Pancreas (tissue), 10 donors: Measurements from ENCODE around the gene KLHL4. TPM values are rescaled to one million over a fixed set of nuclear protein-coding genes. Genes with fewer than 3 reads are reported as not detected.
"Not testable (repeated sequence)": the region's sequence is repeated elsewhere in the genome, so short reads cannot be mapped to it uniquely, and the experiment has no call there.

Source experiments
- ATAC-seq, 4 donors: fragments of 200-7000 bp; cut with Tn5 transposase; one replicate each; pipeline versions ENCODE4 v1.8.0 to v1.9.1; 2020; ENCODE audit warnings: mild to moderate bottlenecking in 4 of 4, moderate library complexity in 4 of 4
- DNase-seq, 6 donors: peaks; one replicate each; pipeline ENCODE4 v3.0.0-alpha.2; 2020
- FAIRE-seq: peaks from 2 replicates; lab custom pipeline; 2012; peaks lifted over from hg19 to GRCh38; lab: Jason Lieb, UNC
- H3K27ac ChIP-seq, 4 donors: fragments of 200-600 bp; sonication (generic); 1 replicate in 3 of 4; 2 replicates in 1 of 4; pipeline versions ENCODE4 v1.5.0 to v1.8.0; 2020
- H3K27me3 ChIP-seq, 4 donors: fragments of 200-600 bp; one replicate each; pipeline ENCODE4 v1.8.0; 2021
- H3K36me3 ChIP-seq, 3 donors: fragments of 200-600 bp; sonication (generic) in 1 of 3; one replicate each; pipeline versions ENCODE4 v1.5.0 to v1.8.0; 2020 to 2021
- H3K4me1 ChIP-seq, 3 donors: fragments of 200-600 bp; one replicate each; pipeline ENCODE4 v1.8.0; 2021
- H3K4me3 ChIP-seq, 4 donors: fragments of 200-600 bp; sonication (generic) in 2 of 4; one replicate each; pipeline versions ENCODE4 v1.5.0 to v1.8.0; 2020 to 2021
- H3K9me3 ChIP-seq, 4 donors: fragments of 200-600 bp; one replicate each; pipeline ENCODE4 v1.8.0; 2021
- WGBS, 2 donors: extraction: QIAGEN DNeasy Blood & Tissue Kit; methylation state at CpG; one replicate each; pipeline ENCODE4 v1.1.7; 2013; 5-methylcytosine and 5-hydroxymethylcytosine counted together
- intact Hi-C, 3 donors: fragments of 100-400 bp; cut with DNase I; formaldehyde crosslinking; loops; one replicate each; pipeline versions ENCODE4 v1.11.1 to v1.14.2; 2022
- polyA plus RNA-seq, 2 donors: library from polyadenylated mRNA; stranded (reverse); fragments of 200-250 nt; gene quantifications; one replicate each; pipeline ENCODE4 v1.2.3, GENCODE V29; 2013
- total RNA-seq, 6 donors: library from RNA; stranded (reverse); fragmentation: NEBNext Ultra II Directional in 4 of 6; extraction: Animal tissue kit (Norgen Biotek cat#: 25700) in 4 of 6; gene quantifications; one replicate each; pipeline versions ENCODE4 v1.2.1 to v1.2.4, GENCODE V29; 2021 to 2023
- TF ChIP-seq, protein P1 (sequence below), 4 donors: fragments of 200-600 bp; sonication (generic) in 3 of 4; IDR thresholded peaks; one replicate each; pipeline versions ENCODE4 v1.5.0 to v1.8.0; 2021; ENCODE audit warnings: antibody characterized with exemption in 4 of 4
- donor health status: healthy with polysubstance abuse.
- donor health status: DM: no; HTN: no; CAD: no; lungs with moderate emphysema.
- donor health status: DM: no; HTN: no; CAD: no.
- donor health status: control.
- donor health status: control.
- donor health status: Bipolar disorder and iron deficiency.
- donor health status: DM: yes; HTN: yes; CAD: no.
- donor health status: DM: no; HTN: no; CAD: no.
- donor health status: DM: no; HTN: no; CAD: no.
- donor health status: DM: yes; HTN: yes; CAD: no.

The KLHL4 gene
- total and polyA plus RNA-seq, 8 donors: 0.04 to 0.22 (median 0.19) TPM; not detected in 1

DNA sequence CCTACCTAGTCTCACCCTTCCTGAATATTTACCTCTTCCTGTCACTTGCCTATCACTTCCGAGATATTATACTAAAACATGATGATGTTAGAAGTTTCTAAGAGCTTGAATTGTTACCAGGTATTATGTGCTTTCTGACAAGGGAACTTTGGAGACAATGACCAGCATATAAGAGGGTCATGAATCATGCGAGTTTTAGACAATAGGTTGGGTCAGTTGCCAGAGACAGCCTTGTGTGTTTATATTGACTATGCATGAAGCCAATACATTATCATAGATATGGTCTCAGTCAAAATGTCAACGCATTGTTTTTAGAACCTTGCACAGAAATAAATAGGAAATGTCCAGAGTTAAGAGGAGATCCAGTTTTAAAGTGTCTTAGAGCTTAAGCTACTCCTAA, 116.8 kb downstream of the KLHL4 start:
- H3K9me3 ChIP-seq: no peaks in the 10 kb centered on the region
- H3K27ac ChIP-seq: no peak overlapping the region
- H3K4me1 ChIP-seq: no peaks in the 10 kb centered on the region
- FAIRE-seq (no peak), ATAC-seq (no peak), DNase-seq (no peak)
- no peak overlapping the region for H3K4me3 ChIP-seq
- H3K27me3 ChIP-seq: peaks cover 0 to 20% (median 5%) of the 10 kb centered on the region in 4 donors
- H3K36me3 ChIP-seq: no peaks in the 10 kb centered on the region
- intact Hi-C loops: no loop called here
- TF ChIP-seq, protein P1, sequence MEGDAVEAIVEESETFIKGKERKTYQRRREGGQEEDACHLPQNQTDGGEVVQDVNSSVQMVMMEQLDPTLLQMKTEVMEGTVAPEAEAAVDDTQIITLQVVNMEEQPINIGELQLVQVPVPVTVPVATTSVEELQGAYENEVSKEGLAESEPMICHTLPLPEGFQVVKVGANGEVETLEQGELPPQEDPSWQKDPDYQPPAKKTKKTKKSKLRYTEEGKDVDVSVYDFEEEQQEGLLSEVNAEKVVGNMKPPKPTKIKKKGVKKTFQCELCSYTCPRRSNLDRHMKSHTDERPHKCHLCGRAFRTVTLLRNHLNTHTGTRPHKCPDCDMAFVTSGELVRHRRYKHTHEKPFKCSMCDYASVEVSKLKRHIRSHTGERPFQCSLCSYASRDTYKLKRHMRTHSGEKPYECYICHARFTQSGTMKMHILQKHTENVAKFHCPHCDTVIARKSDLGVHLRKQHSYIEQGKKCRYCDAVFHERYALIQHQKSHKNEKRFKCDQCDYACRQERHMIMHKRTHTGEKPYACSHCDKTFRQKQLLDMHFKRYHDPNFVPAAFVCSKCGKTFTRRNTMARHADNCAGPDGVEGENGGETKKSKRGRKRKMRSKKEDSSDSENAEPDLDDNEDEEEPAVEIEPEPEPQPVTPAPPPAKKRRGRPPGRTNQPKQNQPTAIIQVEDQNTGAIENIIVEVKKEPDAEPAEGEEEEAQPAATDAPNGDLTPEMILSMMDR (IDR thresholded peaks at IDR 0.05): no peak
- WGBS, 2 donors: 49 to 54% methylated on average over 3 of the region's 3 CpGs

DNA sequence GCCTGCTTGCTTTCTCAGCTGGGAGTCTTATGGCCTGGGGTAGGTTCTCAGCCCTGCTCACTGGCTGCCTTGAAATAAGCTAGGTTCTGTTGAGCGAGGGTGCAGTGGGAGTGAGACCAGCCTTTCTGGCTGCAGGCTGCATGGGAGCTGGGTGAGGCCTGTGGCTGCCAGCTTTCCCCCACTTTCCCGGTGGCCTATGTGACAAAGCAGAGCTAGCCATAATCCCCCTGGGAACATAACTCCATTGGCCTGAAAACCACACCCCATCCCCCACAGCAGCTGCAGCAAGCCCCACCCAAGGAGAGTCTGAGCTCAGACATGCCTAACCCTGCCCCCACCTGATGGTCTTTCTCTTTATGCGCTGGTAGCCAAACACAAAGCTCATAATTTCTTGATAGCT, 118.9 kb downstream of the KLHL4 start:
- ATAC-seq (no peak), FAIRE-seq (no peak), DNase-seq (no peak)
- H3K4me1 ChIP-seq: no peaks in the 10 kb centered on the region
- H3K36me3 ChIP-seq: no peaks in the 10 kb centered on the region
- H3K27me3 ChIP-seq: peaks cover 0 to 20% (median 2%) of the 10 kb centered on the region in 4 donors
- no peak overlapping the region for H3K27ac ChIP-seq
- H3K9me3 ChIP-seq: no peaks in the 10 kb centered on the region
- 76 to 77% methylated on average over 3 of the region's 3 CpGs for WGBS, 2 donors
- intact Hi-C loops: no loop called here
- no peak overlapping the region for H3K4me3 ChIP-seq
- TF ChIP-seq, protein P1 (IDR thresholded peaks at IDR 0.05): no peak

DNA sequence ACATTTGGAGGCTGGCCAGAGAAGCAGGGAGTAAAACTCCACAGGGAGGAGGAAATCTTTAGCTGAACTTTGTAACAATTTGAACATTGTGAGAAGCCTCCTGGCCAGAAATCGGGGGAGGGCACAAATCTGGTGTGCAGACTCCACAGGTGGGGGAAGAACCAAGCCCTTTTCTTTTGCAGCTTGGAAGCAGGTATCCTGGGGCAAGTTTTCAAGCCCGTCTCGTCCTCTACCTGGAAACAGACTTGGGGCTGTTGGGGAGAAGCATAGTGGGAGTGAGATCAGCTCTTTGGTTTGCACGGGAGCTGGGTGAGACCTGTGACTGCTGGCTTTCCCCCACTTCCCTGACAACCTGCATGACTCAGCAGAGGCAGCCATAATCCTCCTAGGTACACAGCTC, 123.8 kb downstream of the KLHL4 start:
- FAIRE-seq, H3K9me3 ChIP-seq, H3K4me1 ChIP-seq, intact Hi-C loops, ATAC-seq, H3K36me3 ChIP-seq, H3K27ac ChIP-seq, H3K4me3 ChIP-seq, DNase-seq: not testable (repeated sequence)
- 48% methylated on average over 4 of the region's 4 CpGs for WGBS, 2 donors
- H3K27me3 ChIP-seq: peaks cover 0 to 10% (median 0%) of the 10 kb centered on the region in 4 donors

DNA sequence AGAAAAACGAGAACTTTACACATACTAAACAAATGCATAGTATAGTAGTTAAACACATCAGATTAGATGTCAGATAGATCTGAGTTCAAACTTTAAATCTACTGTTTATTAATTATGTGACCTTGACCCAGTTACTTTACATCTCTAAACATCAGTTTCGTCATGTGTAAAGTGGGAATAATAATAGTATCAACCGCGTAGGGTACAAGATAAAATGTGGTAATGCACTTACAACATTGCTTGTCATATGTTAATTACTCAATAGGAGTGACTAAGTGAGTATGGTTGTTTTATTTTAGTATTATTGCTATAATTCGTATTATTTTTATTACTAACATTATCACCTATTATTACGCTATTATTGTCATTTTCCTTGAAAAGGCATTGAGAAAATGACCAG, 144.2 kb downstream of the KLHL4 start:
- TF ChIP-seq, protein P1 (IDR thresholded peaks at IDR 0.05): no peak
- Histone ChIP-seq H3K27ac (no peak overlapping the region), H3K27me3 (peaks cover 0 to 7% (median 2%) of the 10 kb centered on the region in 4 donors), H3K36me3 (no peaks in the 10 kb centered on the region), H3K4me1 (no peaks in the 10 kb centered on the region), H3K9me3 (no peaks in the 10 kb centered on the region), H3K4me3 (no peak overlapping the region)
- intact Hi-C loops: loop anchor here in 1 of 3 donors (10.0 kb wide), 1 partner anchor 327 kb away; no protein-coding TSS in a partner anchor
- WGBS, 2 donors: 28 to 31% methylated on average over 6 of the region's 6 CpGs
- no peak for ATAC-seq
- FAIRE-seq: no peak
- DNase-seq: no peak

DNA sequence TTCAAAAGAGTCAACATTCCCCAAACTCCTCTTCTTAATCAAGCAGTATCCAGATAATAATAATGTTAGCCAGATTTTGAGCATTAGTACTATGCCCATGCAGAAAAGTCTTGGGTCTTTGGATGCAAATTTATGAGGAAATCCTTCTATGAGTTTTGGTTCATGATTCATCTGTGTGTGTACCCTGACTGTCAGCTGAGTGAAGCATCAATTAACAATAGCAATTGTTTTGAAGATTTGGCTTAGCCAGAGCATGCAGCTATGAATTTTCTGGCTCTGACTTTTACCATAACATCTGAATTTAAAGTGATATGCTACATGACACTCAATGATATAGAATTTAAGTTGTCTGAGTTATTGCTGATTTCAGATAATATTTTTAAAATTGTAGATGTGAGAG, 145.8 kb downstream of the KLHL4 start:
- FAIRE-seq: peak; percentile 53
- TF ChIP-seq, protein P1 (IDR thresholded peaks at IDR 0.05): no peak
- ATAC-seq: no peak
- H3K4me1 ChIP-seq: no peaks in the 10 kb centered on the region
- no peaks in the 10 kb centered on the region for H3K36me3 ChIP-seq
- no peak for DNase-seq
- H3K9me3 ChIP-seq: no peaks in the 10 kb centered on the region
- H3K27me3 ChIP-seq: peaks cover 0 to 7% (median 2%) of the 10 kb centered on the region in 4 donors
- H3K4me3 ChIP-seq: no peak overlapping the region
- no peak overlapping the region for H3K27ac ChIP-seq
- intact Hi-C loops: loop anchor here in 1 of 3 donors (10.0 kb wide), 1 partner anchor 329 kb away; no protein-coding TSS in a partner anchor
